NOMO-1 treated with DMSO at 0.1 percent for 48 hours (cell line): Measurements from ENCODE around the gene BPNT1.
"Not testable (repeated sequence)": the region's sequence is repeated elsewhere in the genome, so short reads cannot be mapped to it uniquely, and the experiment has no call there.

Experiments
- DNase-seq: peaks from one replicate; lab custom pipeline; 2025; ENCODE audit not compliant: unreplicated experiment; lab: John Stamatoyannopoulos, UW

BPNT1 gene

GRCh38 chr1:220089650-220090556 is at the start of gene BPNT1:
TSS of gene BPNT1 (minus strand) at chr1:220089788. CDS start at chr1:220079846, 9,942 bp downstream.
- peak; percentile 96 for DNase-seq

GRCh38 chr1:220137019-220137786 is 47.6 kb upstream of the BPNT1 start:
- no peak for DNase-seq

GRCh38 chr1:220135755-220136154 is 46.2 kb upstream of the BPNT1 start:
- no peak for DNase-seq

DNA sequence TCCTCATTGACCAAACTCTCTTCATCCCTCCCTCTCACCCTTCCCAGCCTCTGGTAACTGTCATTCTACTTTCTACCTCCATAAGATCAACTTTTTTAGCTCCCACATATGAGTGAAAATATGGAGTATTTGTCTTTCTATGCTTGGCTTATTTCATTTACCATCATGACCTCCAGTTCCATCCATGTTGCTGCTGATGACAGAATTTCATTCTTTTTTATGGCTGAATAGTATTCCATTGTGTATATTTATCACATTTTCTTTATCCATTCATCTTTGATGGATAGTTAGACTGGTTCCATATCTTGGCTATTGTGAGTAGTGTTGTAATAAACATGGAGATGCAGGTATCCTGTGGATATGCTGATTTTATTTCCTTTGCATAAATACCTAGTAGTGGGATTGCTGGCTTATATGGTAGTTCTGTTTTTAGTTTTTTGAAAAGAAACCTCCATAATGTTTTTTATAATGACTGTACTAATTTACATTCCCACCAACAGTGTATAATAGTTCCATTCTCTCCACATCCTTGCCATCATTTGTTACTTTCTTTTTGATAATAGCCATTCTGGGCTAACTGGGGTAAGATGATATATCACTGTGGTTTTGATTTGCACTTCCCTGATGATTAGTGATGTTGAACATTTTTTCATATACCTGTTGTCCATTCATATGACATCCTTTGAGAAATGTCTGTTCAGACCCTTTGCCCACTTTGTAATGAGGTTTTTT is 40.1 kb upstream of the BPNT1 start:
- DNase-seq: no peak

DNA sequence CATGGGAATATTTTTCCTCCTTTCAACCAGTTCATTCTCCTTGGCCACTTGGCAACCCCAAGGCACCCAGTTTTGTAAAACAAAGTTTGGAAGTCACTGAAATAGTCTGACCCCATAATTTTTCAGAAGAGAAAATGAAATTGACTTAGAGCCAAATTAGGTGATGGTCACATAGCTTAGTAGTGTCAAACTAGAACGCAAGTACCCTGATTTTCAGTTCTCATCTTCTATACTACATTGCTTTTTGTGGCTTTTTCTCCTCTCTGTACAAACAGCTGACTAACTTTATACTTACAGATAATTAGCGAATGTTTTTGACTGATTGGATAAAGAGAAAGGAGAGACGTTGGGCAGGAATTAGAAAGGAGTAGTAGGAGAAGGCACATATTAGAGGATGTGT is 37.5 kb upstream of the BPNT1 start:
- no peak for DNase-seq

- DNase-seq: no peak
Measured at GRCh38 chr1:220124542-220124941, 35.0 kb upstream of the BPNT1 start.

- DNase-seq: no peak
Measured at GRCh38 chr1:220123889-220124288, 34.3 kb upstream of the BPNT1 start.

GRCh38 chr1:220123066-220123465 is 33.5 kb upstream of the BPNT1 start:
- DNase-seq: no peak

DNA sequence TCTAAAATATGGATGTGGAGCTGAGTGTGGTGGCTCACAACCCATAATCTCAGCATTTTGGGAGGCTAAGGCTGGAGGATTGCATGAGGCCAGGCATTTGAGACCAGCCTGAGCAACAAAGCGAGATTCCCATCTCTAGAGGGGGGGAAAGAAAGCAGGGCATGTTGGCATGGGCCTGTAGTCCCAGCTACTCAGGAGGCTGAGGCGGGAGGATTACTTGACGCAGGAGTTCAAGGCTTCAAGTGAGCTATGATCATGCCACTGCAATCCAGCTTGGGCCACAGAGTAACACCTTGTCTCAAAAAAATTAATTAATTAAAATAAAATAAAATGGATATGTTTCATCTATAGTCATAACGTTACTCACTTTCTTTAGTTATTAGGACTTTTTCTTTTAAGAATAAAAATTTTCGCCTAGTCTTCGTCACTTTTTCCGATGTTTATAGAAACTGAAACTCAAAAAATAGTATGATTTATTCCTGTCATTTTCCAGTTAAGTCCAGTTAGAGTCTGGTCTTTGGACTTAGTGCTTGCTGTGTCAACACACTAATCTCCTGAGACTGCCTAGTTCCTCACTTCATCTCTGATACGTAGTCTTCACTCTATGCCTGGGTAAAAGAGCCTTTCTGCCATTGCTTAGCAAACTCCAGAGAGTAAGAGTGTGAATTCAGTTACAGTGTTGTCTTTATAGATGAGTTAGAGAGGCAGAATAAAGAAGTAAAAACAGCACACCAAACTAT is 32.4 kb upstream of the BPNT1 start:
- no peak for DNase-seq

DNA sequence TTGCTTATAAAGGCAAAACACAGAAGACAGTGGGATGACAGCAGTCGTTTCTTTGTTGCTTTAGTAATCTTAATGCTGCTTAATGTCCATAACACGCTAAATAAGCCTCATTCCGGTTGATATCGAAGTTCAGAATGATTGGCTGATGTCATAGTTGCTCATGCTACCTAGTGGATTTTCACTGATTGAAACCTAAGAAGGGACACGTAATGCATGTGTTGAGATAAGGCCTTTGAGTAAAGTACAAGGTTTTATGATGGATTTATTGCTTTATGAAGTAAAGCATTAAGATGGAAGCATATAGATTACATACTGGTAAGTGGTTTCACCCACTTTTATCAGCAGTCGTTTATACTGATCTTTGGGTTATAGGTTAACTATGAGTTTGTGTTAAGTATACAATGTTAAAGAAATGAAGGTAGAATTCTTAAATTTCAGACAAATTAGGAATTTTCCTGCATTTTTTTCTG is 29.5 kb upstream of the BPNT1 start:
- DNase-seq: no peak

GRCh38 chr1:220113136-220113695 is 23.6 kb upstream of the BPNT1 start:
- DNase-seq: peak; percentile 26

DNA sequence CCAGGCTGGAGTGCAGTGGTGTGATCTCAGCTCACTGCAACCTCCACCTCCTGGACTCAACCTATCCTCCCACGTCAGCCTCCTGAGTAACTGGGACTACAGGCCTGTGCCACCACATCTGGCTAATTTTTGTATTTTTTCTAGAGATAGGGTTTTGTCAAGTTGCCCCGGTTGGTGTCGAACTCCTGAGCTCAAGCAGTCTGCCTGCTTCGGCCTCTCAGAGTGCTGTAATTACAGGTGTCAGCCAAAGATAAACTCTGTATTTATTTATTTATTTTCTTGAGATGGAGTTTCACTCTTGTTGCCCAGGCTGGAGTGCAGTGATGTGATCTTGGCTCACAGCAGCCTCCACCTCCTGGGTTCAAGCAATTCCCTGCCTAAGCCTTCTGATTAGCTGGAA is 23.0 kb upstream of the BPNT1 start:
- not testable (repeated sequence) for DNase-seq

GRCh38 chr1:220110473-220110872 is 20.9 kb upstream of the BPNT1 start:
- DNase-seq: not testable (repeated sequence)

- no peak for DNase-seq
Measured at GRCh38 chr1:220099826-220100225, 10.2 kb upstream of the BPNT1 start.

DNA sequence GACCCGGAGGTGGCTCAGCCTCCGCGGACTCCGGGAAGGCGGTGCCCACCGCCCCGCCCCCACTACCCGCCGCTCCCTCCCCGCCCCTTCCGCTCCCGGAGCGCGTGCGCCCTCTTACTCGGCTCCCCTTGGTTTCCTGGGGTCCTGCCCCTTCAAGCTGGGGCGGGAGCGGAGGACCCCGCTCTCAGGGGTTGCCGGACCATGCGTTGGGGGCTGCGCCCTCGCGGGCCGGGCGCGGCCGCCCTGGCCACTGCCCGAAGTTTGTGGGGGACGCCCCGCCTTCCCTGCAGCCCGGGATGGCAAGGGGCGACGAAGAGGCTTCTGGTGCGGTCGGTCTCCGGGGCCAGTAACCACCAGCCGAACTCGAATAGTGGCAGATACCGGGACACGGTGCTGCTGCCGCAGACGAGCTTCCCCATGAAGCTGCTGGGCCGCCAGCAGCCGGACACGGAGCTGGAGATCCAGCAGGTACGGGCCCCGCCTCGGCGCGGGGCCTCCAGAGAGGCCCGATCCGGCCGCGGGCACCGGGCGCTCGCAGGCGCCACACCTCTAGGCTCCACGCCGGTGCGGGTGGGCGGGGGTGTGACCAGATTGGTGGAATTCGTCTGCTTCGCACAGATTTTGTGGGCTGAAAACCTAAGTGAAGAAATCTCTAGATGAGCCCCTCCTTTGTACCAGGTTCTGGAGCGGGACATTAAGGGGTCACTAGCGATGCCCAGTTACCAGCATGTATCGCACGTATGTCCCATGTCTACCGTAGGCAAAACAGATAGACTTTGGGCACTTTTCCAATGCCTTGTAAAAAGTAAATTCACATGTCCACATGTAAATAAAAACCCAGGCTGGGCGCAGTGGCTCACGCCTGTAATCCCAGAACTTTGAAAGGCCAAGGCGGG is 4.7 kb upstream of the BPNT1 start, which contains the start of gene IARS2:
IARS2 (plus strand) TSS at position 117 of the 896 bp plus-strand sequence; CDS start at position 202, 85 bp downstream.
- peak; percentile 76 for DNase-seq

DNA sequence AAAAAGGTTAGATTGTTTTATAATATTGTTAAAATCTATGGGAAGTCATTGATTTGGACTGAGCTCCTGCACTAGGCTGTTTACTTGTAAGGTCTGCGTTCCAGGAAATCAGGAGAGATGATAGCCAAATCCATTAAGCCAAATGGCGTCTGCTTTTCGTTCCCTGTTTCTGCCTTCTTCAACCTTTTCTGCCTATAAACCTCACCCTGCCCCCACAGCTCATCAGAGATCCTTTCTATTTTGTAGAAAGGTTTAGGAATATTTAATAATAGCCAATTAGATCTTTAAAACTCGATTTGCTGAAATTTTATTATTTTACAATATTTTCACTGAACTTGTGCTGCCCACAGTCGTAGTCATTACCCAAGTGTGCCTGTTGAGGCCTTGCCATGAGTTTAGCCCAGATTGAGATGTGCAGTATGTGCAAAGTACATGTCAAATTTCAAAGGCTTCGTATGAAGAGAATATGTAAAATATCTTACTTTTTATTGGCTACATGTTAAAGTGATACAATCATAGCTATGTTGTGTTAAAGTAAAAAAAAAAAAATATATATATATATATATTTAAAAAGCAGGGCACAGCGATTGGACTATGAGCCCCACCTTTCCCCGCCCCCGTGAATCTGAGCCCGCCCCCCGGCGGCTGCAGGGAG is 3.9 kb upstream of the BPNT1 start:
- no peak for DNase-seq

DNA sequence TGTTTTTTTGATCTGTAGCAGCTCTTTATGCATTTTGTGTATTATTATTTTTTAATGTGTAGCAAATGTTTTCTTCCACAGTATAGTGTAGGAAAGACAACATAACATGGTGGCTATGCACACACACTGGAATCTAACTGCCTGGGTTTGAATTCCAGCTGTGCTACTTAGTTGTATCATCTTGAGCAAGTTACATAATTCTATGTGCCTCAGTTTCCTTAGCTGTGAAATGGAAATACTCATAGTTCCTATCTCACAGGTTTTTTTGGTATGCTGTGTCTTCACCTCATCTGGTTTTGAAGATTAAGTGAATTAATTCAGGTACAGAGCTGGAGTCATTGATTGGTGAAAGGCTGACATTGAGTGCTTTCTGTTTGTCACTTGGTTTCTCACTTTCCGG is 3.1 kb upstream of the BPNT1 start:
- no peak for DNase-seq

DNA sequence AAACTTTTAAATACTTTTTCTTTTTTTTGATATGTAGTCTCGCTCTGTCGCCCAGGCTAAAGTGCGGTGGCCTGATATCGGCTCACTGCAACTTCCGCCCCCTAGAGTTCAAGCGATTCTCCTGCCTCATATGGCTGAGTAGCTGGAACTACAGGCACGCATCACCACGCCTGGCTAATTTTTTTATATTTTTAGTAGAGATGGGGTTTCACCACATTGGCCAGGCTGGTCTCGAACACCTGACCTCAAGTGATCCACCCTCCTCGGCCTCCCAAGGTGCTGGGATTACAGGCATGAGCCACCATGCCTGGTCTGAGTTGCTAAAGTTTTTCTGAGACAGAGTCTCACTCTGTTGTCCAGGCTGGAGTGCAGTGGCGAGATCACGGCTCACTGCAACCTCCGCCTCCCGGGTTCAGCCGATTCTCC is 3.3 kb downstream of the BPNT1 start:
- DNase-seq: not testable (repeated sequence)

DNA sequence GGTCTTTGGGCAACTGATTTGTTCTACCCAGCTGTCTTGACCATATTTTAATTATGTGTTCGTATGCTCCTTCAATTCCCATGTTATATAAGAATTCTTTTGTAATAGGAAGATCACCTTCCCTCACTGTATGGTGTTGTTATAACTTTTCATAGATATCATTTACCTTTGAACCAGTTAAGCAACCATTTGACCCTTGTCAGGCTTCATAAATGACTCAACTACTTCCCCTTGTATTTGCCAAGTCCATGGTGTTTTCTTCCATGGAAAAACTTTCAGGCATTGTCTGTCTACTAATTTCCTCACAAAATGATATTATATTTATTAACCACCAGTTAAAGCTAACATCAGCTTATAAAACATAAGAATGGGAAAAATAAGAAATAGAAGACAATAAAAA is 5.1 kb downstream of the BPNT1 start:
- DNase-seq: no peak
